ELR (cell line): ENCODE results near the gene MYH14.

Experiments used
- DNase-seq: peaks from one replicate; pipeline ENCODE4 v3.0.0-alpha.2; 2015; ENCODE audit warnings: low read depth

MYH14 gene

DNA sequence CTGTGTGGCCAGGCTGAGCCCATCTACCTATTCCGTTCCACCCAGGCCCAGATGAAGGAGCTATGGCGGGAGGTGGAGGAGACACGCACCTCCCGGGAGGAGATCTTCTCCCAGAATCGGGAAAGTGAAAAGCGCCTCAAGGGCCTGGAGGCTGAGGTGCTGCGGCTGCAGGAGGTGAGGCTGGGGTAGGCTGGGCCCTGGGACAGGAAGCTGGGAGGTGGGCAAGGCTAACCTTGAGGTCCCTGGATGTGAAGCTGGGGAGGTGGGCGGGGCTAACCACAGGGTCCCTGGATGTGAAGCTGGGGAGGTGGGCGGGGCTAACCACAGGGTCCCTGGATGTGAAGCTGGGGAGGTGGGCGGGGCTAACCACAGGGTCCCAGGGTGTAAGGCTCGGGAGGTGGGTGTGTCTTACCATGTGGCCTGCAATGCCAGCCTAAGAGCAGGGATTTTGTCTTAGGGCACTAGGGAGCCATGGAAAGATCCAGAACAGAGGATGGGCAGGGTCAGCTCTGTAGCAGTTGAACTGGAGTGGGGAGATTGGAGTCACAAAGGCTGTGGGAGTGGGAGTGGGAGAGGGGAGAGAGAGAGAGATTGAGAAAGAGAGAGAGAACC is 88.9 kb downstream of the MYH14 start:
- DNase-seq, result no peak

DNA sequence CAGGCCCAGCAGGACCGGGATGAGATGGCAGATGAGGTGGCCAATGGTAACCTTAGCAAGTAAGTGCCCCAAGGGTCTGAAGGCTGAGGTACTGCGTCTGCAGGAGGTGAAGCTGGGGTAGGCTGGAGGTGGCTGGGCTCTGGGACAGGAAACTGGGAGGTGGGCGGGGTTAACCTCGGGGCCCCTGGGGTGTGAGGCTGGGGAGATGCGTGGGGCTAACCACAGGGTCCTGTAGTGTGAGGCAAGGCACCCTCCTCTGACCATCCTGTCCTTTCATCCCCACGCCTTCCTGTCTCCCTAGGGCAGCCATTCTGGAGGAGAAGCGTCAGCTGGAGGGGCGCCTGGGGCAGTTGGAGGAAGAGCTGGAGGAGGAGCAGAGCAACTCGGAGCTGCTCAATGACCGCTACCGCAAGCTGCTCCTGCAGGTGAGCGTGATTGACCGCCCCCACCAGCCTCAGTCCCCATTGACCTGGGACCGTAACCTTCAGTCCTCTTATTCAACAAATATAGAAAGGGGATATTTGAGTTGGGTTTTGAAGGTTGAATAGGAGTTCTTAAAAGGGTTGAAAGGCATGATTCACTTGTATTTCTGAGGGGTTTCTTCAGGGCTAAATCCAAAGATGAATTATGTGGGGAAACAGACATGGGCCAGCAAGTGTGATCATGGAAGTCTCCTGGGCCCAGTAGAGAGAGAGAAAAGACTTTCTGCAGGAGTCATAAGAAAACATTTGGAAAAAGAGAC is 90.0 kb downstream of the MYH14 start:
- no peak for DNase-seq

GRCh38 chr19:50300051-50300450 is 96.6 kb downstream of the MYH14 start:
- peak; percentile 15 for DNase-seq

DNA sequence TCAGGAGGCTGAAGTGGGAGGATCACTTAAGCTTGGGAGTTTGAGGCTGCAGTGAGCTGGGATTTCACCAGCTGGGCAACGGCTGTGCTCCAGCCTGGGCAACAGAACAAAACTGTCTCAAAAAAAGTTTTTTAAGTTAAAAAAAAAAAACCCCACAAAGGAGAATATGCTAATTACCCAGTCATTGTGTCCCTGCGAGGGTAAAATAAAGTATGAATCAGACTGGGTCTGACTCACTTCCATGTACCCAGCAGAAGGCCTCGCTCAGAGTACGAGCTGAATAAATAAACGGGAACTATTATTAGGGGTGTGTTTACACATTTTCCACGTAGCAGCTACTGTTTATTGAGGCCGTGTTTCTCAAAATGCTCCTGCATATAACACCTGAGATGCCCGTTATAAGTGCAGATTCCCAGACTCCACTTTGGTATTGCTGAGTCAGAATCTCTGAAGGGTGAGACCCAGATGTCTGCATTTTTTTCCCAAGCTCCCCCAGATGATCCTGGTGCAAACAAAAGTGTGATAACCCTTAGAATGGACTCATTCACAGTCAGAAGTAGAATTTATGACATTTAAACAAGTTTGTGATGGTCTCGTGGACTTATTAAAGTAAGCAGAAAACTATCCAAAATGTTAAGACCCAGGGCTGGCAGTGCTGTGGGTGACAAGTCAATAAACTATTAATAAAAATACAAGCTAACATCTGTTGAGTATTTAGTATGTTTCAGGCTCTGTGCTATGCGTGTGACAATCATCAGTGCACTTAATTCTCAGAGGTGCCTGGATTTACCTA is 97.6 kb downstream of the MYH14 start:
- DNase-seq, result peak; percentile 84

DNA sequence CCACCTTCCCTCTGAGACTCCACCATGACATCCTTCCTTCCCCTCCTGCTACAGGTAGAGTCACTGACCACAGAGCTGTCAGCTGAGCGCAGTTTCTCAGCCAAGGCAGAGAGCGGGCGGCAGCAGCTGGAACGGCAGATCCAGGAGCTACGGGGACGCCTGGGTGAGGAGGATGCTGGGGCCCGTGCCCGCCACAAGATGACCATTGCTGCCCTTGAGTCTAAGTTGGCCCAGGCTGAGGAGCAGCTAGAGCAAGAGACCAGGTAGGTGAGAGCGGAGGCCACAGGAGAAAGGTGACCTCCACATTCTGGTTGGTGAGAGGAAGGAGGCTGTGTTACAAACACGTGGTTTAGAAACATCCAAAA is 98.2 kb downstream of the MYH14 start:
- DNase-seq, result no peak

DNA sequence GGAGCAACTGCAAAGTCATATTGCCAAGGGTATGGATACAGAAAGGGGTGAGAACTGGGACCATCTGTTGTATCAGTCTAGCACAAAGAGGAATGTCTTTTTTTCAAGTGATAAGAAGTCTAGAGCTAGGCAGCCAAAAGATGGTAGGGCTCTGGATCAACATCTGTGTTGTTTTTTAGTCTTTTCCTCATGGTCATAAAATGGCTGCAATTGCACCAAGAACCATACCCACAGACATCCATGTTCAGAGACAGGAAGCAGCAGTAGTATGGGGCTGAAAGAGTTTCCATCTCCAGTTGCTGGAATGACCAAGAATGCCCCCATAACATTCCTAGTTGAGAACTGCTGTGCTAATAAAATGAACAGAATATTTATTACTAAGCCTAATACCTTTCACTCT is 100.1 kb downstream of the MYH14 start:
- no peak for DNase-seq

GRCh38 chr19:50308991-50309390 is 105.6 kb downstream of the MYH14 start:
- no peak for DNase-seq

GRCh38 chr19:50309396-50310125 is 106.1 kb downstream of the MYH14 start:
- no peak for DNase-seq

- DNase-seq, result no peak
Observed at GRCh38 chr19:50310759-50311465, 107.5 kb downstream of the MYH14 start.

GRCh38 chr19:50311723-50312635 is 108.6 kb downstream of the MYH14 start:
- DNase-seq, result peak; percentile 28

DNA sequence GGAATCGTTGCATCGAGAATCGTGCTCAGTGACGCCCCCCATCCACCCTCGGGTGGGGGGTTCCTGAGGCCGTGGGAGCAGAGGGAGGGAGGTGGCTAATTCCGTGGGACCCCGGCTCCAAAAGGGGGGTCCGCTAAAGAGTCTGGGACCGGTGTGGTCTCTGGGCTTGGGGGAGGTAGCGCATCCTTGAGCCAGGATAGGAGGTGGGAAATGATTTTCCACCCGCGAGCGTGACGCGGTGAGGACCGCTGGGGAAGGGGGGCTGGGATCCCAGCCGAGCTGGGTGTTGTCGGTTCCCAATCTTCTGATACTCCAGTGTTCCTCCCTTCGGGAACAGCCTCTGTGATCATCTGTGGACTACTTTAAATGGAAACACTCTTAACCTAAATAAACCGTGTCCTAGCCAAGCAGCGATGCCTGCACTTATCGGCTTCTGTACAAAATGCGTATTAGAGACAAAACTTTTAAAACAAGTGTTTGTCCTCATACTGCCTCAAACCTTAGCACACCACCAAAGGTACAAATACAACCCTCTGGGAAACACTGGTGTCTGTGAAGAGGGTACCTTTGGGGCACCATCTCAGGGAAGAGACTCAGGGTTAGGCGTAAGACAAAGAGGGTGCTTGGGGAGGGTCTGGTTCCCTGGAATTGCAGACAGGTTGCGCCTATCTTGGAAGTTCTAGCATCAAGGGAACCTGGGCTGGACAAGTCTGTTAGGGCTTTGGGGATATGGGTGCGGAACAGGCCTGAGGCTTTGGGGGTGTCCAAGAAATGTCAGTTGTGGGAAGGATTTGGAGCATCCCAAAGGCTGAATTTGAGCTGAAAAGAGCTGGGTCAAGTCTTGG is 109.8 kb downstream of the MYH14 start:
- DNase-seq, result no peak

- DNase-seq, result no peak
Observed at GRCh38 chr19:50313812-50314536, 110.6 kb downstream of the MYH14 start.

DNA sequence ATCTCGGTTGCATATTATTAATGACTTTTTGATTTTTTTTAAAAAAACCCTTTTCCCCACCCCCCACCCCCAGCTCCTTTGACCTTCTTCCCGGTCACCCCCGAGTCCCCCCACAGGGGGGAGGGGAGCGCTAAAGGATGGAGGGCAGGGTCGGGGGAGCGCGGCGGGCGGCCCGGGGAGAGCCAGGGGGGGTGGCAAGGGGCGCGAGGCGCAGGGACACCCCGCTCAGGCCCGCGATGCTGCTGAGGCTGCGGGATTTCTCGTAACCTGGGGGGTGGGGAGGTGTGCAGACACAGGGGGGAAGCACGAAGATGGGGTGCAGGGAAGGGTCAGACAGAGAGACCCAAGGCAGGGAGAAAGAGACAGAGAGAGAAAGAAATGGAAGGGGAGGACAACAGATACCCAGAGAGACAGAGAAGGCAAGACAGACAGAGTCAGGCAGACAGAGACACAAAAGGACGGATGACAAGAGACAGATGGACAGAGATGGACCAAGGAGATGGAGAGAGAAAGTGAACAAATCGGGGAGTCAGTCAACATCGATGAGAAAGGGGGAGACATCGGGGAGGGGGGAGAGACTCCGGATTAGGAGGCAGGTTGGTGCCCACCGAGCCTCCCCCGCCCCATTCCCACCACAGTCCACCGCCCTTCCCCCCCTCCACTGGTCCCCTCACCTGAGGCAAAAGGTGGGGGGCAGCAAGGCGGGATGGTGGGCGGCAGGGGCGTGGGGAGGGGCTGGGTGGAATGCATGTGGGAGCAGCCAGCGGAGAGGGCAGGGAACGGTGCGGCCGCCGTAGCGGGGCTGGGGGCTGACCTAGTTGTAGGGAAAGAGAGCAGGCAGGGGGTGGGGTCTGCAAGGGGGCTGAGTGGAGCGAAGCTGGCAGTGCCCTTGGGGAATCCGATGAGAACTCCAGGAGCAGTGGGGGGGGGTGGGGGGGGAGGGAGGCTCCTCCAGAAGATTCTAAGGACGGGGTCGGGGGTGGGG is 111.6 kb downstream of the MYH14 start:
- no peak for DNase-seq

DNA sequence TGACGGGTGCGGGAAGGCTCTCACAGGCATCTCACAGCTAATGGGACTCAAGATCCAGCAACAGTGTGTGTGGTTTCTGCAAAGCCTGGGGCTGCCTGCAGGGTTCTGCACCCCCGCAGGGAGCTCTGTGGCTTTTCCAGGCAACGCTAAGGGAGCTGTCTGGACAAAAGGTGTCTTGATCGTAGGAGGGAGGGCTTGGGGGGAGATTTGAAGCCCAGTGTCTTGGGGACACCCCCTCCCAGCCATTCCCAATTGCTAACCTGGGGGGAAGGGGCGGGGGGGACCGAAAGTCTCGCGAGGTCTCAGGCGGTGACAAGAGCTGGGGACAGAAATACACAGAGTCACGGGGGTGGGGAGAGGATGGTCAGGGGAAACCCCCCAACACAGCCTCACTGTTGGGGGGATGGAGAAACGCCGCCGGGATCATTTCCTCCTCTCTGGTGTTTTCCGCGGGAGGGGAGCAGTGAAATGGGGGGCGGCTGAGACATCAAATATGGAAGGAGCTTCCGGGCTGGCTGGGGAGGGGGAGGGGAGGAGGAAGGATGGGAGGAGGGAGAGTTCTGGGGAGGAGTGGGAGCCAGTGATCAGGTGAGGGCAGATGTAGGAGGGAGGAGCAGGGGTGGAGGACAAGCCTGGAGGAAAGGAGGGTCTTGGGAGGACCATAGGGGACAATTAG is 112.5 kb downstream of the MYH14 start:
- peak; percentile 27 for DNase-seq

- no peak for DNase-seq
Observed at GRCh38 chr19:50317115-50317514, 113.7 kb downstream of the MYH14 start.

DNA sequence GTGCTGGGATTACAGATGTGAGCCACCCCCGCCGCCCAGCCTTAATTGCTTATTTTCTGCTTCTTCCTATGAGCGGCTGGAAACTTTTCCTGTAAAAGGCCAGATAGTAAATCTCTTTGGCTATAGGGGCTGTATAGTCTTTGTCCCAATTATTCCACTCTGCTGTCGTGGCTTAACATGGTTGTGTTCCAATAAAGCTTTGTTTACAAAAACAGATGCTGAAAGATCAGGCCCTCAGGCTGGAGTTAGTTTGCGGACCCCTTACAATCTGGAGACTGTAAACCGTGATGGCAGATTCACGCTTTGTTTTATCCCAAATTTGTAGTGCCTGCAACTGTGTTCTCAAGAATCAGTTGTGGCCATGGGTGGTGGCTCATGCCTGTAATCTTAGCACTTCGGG is 115.0 kb downstream of the MYH14 start:
- no peak for DNase-seq

GRCh38 chr19:50319156-50319555 is 115.7 kb downstream of the MYH14 start:
- DNase-seq, result no peak
